Trophoblast cell (in vitro differentiated cells and primary cell): ENCODE measurements around the gene CELSR3.

ENCODE experiments used
- DNase-seq, 2 donors: peaks; one replicate each; pipeline ENCODE4 v3.0.0-alpha.2; 2016
- H2AFZ ChIP-seq: 2 replicates; pipeline ENCODE4 v1.6.1; 2013; ENCODE audit warnings: low read length, moderate library complexity, mild to moderate bottlenecking; ENCODE audit not compliant: insufficient read depth, poor library complexity
- H2AK5ac ChIP-seq: 2 replicates; pipeline ENCODE4 v1.6.1; 2013; ENCODE audit warnings: mild to moderate bottlenecking, low read length
- H2BK120ac ChIP-seq: 2 replicates; pipeline ENCODE4 v1.6.1; 2013; ENCODE audit warnings: low read length, mild to moderate bottlenecking, moderate library complexity; ENCODE audit not compliant: insufficient read depth, poor library complexity
- H2BK12ac ChIP-seq: 2 replicates; pipeline ENCODE4 v1.6.1; 2013; ENCODE audit warnings: mild to moderate bottlenecking, low read length, moderate library complexity
- H2BK5ac ChIP-seq: 2 replicates; pipeline ENCODE4 v1.6.1; 2013; ENCODE audit warnings: low read length, low read depth, moderate library complexity, mild to moderate bottlenecking; ENCODE audit not compliant: poor library complexity
- H3K14ac ChIP-seq: 2 replicates; pipeline ENCODE4 v1.6.1; 2013; ENCODE audit warnings: mild to moderate bottlenecking, low read length
- H3K18ac ChIP-seq: 2 replicates; pipeline ENCODE4 v1.6.1; 2013; ENCODE audit warnings: mild to moderate bottlenecking, low read length
- H3K23ac ChIP-seq: 2 replicates; pipeline ENCODE4 v1.6.1; 2013; ENCODE audit warnings: low read length
- H3K27ac ChIP-seq: 2 replicates; pipeline ENCODE4 v1.5.1; 2013; ENCODE audit warnings: low read depth, mild to moderate bottlenecking, inconsistent platforms, low read length, moderate library complexity
- H3K27me3 ChIP-seq: 2 replicates; pipeline ENCODE4 v1.6.1; 2013; ENCODE audit warnings: inconsistent platforms, mild to moderate bottlenecking, low read length, moderate library complexity; ENCODE audit not compliant: insufficient read depth
- H3K36me3 ChIP-seq, 2 experiments: 1 replicate in 1 of 2; 2 replicates in 1 of 2; pipeline ENCODE4 v1.6.1; 2013; ENCODE audit warnings: low read length in 2 of 2, mild to moderate bottlenecking in 2 of 2, moderate library complexity in 1 of 2; ENCODE audit not compliant: insufficient read depth in 2 of 2, control insufficient read depth in 1 of 2
- H3K4ac ChIP-seq: 2 replicates; pipeline ENCODE4 v1.6.1; 2013; ENCODE audit warnings: low read depth, mild to moderate bottlenecking, low read length, moderate library complexity
- H3K4me1 ChIP-seq, 2 experiments: 1 replicate in 1 of 2; 2 replicates in 1 of 2; pipeline ENCODE4 v1.6.1; 2013; ENCODE audit warnings: low read length in 2 of 2, mild to moderate bottlenecking in 2 of 2, moderate library complexity in 1 of 2; ENCODE audit not compliant: insufficient read depth in 2 of 2, control insufficient read depth in 1 of 2
- H3K4me2 ChIP-seq: 2 replicates; pipeline ENCODE4 v1.6.1; 2013; ENCODE audit warnings: inconsistent platforms, mild to moderate bottlenecking, low read length, moderate library complexity
- H3K4me3 ChIP-seq: 2 replicates; pipeline ENCODE4 v1.5.1; 2013; ENCODE audit warnings: mild to moderate bottlenecking, low read depth, low read length, inconsistent platforms
- H3K79me1 ChIP-seq: one replicate; pipeline ENCODE4 v1.6.1; 2013; ENCODE audit warnings: low read length
- H3K79me2 ChIP-seq: 2 replicates; pipeline ENCODE4 v1.6.1; 2013; ENCODE audit warnings: low read length, mild to moderate bottlenecking; ENCODE audit not compliant: control insufficient read depth, insufficient read depth, poor library complexity
- H3K9ac ChIP-seq: 2 replicates; pipeline ENCODE4 v1.6.1; 2013; ENCODE audit warnings: mild to moderate bottlenecking, low read length
- H3K9me3 ChIP-seq: 2 replicates; pipeline ENCODE4 v1.6.1; 2013; ENCODE audit warnings: low read depth, mild to moderate bottlenecking, control low read depth, inconsistent platforms, low read length; ENCODE audit not compliant: insufficient read depth
- H4K12ac ChIP-seq: 2 replicates; pipeline ENCODE4 v1.6.1; 2013; ENCODE audit warnings: low read depth, mild to moderate bottlenecking, low read length, moderate library complexity
- H4K8ac ChIP-seq: 2 replicates; pipeline ENCODE4 v1.6.1; 2013; ENCODE audit warnings: low read depth, mild to moderate bottlenecking, low read length, moderate library complexity
- H4K91ac ChIP-seq: one replicate; pipeline ENCODE4 v1.6.1; 2013; ENCODE audit warnings: low read depth, mild to moderate bottlenecking, low read length, moderate library complexity
- WGBS: extraction: QIAGEN DNeasy Blood & Tissue Kit; methylation state at CpG from one replicate; pipeline ENCODE4 v1.1.7; 2013; ENCODE audit warnings: missing lambda C conversion rate; ENCODE audit not compliant: insufficient read length, insufficient coverage; ENCODE audit errors: extremely low coverage; 5-methylcytosine and 5-hydroxymethylcytosine counted together

CELSR3 gene

GRCh38 chr3:48678056-48678455, 15.4 kb upstream of the CELSR3 start:
- WGBS: no CpG with 5 or more reads among the region's 4 CpGs
- Histone ChIP-seq H4K8ac (no peak overlapping the region), H3K14ac (no peak overlapping the region), H3K27me3 (no peaks in the 10 kb centered on the region), H2BK5ac (no peak overlapping the region), H3K18ac (no peak overlapping the region), H3K4me3 (no peak overlapping the region), H3K9ac (no peak overlapping the region), H3K79me2 (no peaks in the 10 kb centered on the region), H2AFZ (no peak overlapping the region), H3K4me1 (no peaks in the 10 kb centered on the region), H3K4ac (no peak overlapping the region), H3K36me3 (peaks cover 69 to 80% of the 10 kb centered on the region in 2 experiments), H3K79me1 (no peaks in the 10 kb centered on the region), H4K12ac (no peak overlapping the region), H2BK120ac (no peak overlapping the region), H3K27ac (no peak overlapping the region), H4K91ac (no peak overlapping the region), H3K4me2 (no peak overlapping the region), H2BK12ac (no peak overlapping the region), H3K9me3 (no peaks in the 10 kb centered on the region), H2AK5ac (no peak overlapping the region), H3K23ac (no peak overlapping the region)
- DNase-seq: no peak

GRCh38 chr3:48674505-48674904, 11.8 kb upstream of the CELSR3 start:
- no peak overlapping the region for H3K4me3 ChIP-seq
- no peak for DNase-seq
- no peaks in the 10 kb centered on the region for H3K9me3 ChIP-seq
- H3K4ac ChIP-seq: no peak overlapping the region
- H2BK12ac ChIP-seq: no peak overlapping the region
- H2AFZ ChIP-seq: no peak overlapping the region
- no peak overlapping the region for H3K18ac ChIP-seq
- H3K23ac ChIP-seq: no peak overlapping the region
- no peak overlapping the region for H3K14ac ChIP-seq
- H3K36me3 ChIP-seq: peaks cover 43 to 55% of the 10 kb centered on the region in 2 experiments
- H3K27ac ChIP-seq: no peak overlapping the region
- H3K4me2 ChIP-seq: no peak overlapping the region
- no peak overlapping the region for H4K8ac ChIP-seq
- H3K79me1 ChIP-seq: no peaks in the 10 kb centered on the region
- no peaks in the 10 kb centered on the region for H3K27me3 ChIP-seq
- no peak overlapping the region for H4K91ac ChIP-seq
- no CpG with 5 or more reads among the region's 9 CpGs for WGBS
- no peak overlapping the region for H2AK5ac ChIP-seq
- no peaks in the 10 kb centered on the region for H3K4me1 ChIP-seq
- H2BK5ac ChIP-seq: no peak overlapping the region
- H3K9ac ChIP-seq: no peak overlapping the region
- no peak overlapping the region for H4K12ac ChIP-seq
- no peaks in the 10 kb centered on the region for H3K79me2 ChIP-seq
- H2BK120ac ChIP-seq: no peak overlapping the region

DNA sequence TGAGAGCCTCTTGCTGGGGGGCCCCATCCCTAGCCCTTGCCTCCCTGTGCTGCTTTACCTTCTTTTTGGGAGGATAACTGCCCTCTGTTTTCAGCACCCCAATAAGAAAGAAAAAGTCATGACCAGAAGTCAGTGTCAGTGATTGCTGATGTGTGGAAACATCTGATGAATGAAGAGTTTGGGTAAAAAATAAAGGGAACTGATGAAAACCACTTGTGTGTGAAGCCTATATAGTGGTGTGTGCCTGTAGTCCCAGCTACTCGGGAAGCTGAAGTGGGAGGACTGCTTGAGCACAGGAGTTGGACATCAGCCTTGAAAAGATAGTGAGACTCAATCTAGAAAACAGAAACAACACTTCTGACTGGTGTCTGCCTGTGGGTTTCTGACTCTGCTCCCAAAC, 9.8 kb upstream of the CELSR3 start:
- WGBS: no CpG with 5 or more reads among the region's 1 CpG
- Histone ChIP-seq H3K4me1 (no peaks in the 10 kb centered on the region), H3K4ac (no peak overlapping the region)

DNA sequence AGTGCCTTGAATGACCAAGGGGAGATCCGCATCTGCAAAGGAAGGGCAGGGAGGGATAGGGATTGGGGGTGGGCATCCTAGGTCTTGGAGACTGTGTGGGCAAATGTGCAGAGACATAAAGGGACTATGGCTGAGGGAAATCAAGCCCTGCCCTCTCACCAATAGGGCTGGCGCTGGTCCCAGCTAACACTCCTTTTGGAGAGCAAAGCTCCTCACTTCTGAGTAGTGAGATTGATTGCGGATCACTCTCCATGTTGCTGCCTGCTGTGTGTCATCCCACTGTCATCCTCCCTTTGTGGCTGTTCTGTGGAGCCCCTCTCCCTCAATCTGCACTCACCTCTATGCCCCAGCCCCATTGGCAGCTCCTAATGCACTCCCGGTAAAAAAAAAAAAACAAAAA, 2.2 kb upstream of the CELSR3 start:
- no peak for DNase-seq
- Histone ChIP-seq H3K4me3 (no peak overlapping the region), H3K79me1 (peaks cover 9% of the 10 kb centered on the region), H3K14ac (no peak overlapping the region), H3K23ac (no peak overlapping the region), H3K18ac (no peak overlapping the region), H2AK5ac (no peak overlapping the region), H3K79me2 (no peaks in the 10 kb centered on the region), H3K27ac (no peak overlapping the region), H3K9me3 (peaks cover 14% of the 10 kb centered on the region), H3K27me3 (no peaks in the 10 kb centered on the region), H2BK12ac (no peak overlapping the region), H3K4ac (no peak overlapping the region), H3K36me3 (no peaks in the 10 kb centered on the region), H4K91ac (no peak overlapping the region), H3K4me2 (no peak overlapping the region), H3K4me1 (peaks cover 10 to 14% of the 10 kb centered on the region in 2 experiments), H2BK5ac (no peak overlapping the region), H2AFZ (no peak overlapping the region), H4K12ac (no peak overlapping the region), H4K8ac (no peak overlapping the region), H2BK120ac (no peak overlapping the region), H3K9ac (no peak overlapping the region)
- WGBS: no CpG with 5 or more reads among the region's 4 CpGs

More for the DNA sequence above, 9.8 kb upstream of the CELSR3 start:
- H2AK5ac ChIP-seq: no peak overlapping the region
- H3K9ac ChIP-seq: no peak overlapping the region
- no peaks in the 10 kb centered on the region for H3K27me3 ChIP-seq
- no peak overlapping the region for H4K91ac ChIP-seq
- no peak overlapping the region for H3K4me3 ChIP-seq
- DNase-seq: no peak
- H3K23ac ChIP-seq: no peak overlapping the region
- H4K12ac ChIP-seq: no peak overlapping the region
- H3K79me2 ChIP-seq: no peaks in the 10 kb centered on the region
- no peaks in the 10 kb centered on the region for H3K79me1 ChIP-seq
- H3K36me3 ChIP-seq: peaks cover 27 to 37% of the 10 kb centered on the region in 2 experiments
- no peak overlapping the region for H3K18ac ChIP-seq
- H4K8ac ChIP-seq: no peak overlapping the region
- H2BK12ac ChIP-seq: no peak overlapping the region
- H3K14ac ChIP-seq: no peak overlapping the region
- H3K4me2 ChIP-seq: no peak overlapping the region
- H2BK5ac ChIP-seq: no peak overlapping the region
- H2BK120ac ChIP-seq: no peak overlapping the region
- no peak overlapping the region for H2AFZ ChIP-seq
- H3K9me3 ChIP-seq: no peaks in the 10 kb centered on the region
- no peak overlapping the region for H3K27ac ChIP-seq
